Endothelial cell (in vitro differentiated cells): ENCODE data around the gene OR9G1. TPM values are rescaled to one million over a fixed set of nuclear protein-coding genes. Genes with fewer than 3 reads are reported as not detected.
"Not testable (repeated sequence)": the region's sequence is repeated elsewhere in the genome, so short reads cannot be mapped to it uniquely, and the experiment has no call there.

Experiments
- DNase-seq: peaks from one replicate; pipeline ENCODE4 v3.0.0; 2021; ENCODE audit warnings: low spot score
- H3K27ac Mint-ChIP-seq: one replicate; pipeline ENCODE4 v1.8.0; 2021; ENCODE audit warnings: mixed read lengths, inconsistent platforms; ENCODE audit not compliant: unreplicated experiment
- H3K27me3 Mint-ChIP-seq: one replicate; pipeline ENCODE4 v1.8.0; 2021; ENCODE audit warnings: mild to moderate bottlenecking, moderate library complexity, mixed read lengths, inconsistent platforms; ENCODE audit not compliant: unreplicated experiment
- H3K36me3 Mint-ChIP-seq: one replicate; pipeline ENCODE4 v1.8.0; 2021; ENCODE audit warnings: mild to moderate bottlenecking, low read depth, mixed read lengths, inconsistent platforms; ENCODE audit not compliant: unreplicated experiment
- H3K4me1 Mint-ChIP-seq: one replicate; pipeline ENCODE4 v1.8.0; 2021; ENCODE audit warnings: mild to moderate bottlenecking, mixed read lengths, inconsistent platforms; ENCODE audit not compliant: unreplicated experiment
- H3K4me3 Mint-ChIP-seq: one replicate; pipeline ENCODE4 v1.8.0; 2021; ENCODE audit warnings: mild to moderate bottlenecking, mixed read lengths, inconsistent platforms; ENCODE audit not compliant: unreplicated experiment
- H3K9me3 Mint-ChIP-seq: one replicate; pipeline ENCODE4 v1.8.0; 2021; ENCODE audit warnings: mixed read lengths, inconsistent platforms; ENCODE audit not compliant: unreplicated experiment
- CTCF ChIP-seq: fragments of 200-600 bp; sonication (generic); IDR thresholded peaks from one replicate; pipeline ENCODE4 v1.5.0; 2021; ENCODE audit warnings: antibody characterized with exemption; ENCODE audit not compliant: unreplicated experiment
- long read RNA-seq: library from polyadenylated mRNA; unstranded; transcript quantifications from one replicate; pipeline ENCODE4 v2.0.0, GENCODE V29; 2020; ENCODE audit not compliant: unreplicated experiment
- total RNA-seq: library from RNA; stranded (reverse); fragmentation: NEBNext Ultra II Directional; extraction: Animal tissue kit (Norgen Biotek cat#: 25700); gene quantifications from one replicate; pipeline ENCODE4 v1.2.1, GENCODE V29; 2021; ENCODE audit not compliant: unreplicated experiment

Gene OR9G1
- not detected for total RNA-seq
- long read RNA-seq = 0 reads

DNA sequence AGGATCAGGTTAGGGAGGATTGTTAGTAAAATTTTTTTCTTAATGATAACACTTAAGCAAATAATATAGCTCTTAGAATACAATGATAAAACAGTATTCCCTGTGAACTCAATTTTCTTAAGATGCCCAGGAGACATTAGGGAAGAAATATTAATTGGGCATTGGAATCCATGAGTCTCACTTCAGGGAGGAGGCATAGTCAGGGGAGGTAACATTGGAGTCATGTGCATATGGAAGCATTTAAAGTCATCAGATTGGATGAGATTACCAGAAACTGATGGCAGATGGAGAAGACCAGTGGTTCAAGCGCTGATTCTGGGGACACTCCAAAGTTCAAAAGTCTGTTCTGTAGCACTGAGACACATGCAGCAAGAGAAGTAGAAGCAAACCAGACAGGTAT lies at the start of gene OR9G1:
Gene OR9G1, plus strand, starts transcription at position 301 of the 400 bp plus-strand sequence. CDS start 1,293 bp downstream, outside the sequence.
- Mint-ChIP-seq H3K4me1 (no peaks in the 10 kb centered on the region), H3K27me3 (no peaks in the 10 kb centered on the region), H3K27ac (no peak within 1 kb of the TSS), H3K36me3 (no peaks in the 10 kb centered on the region), H3K4me3 (no peak within 1 kb of the TSS), H3K9me3 (no peaks in the 10 kb centered on the region)
- DNase-seq = no peak
- TF ChIP-seq CTCF = no peak

DNA sequence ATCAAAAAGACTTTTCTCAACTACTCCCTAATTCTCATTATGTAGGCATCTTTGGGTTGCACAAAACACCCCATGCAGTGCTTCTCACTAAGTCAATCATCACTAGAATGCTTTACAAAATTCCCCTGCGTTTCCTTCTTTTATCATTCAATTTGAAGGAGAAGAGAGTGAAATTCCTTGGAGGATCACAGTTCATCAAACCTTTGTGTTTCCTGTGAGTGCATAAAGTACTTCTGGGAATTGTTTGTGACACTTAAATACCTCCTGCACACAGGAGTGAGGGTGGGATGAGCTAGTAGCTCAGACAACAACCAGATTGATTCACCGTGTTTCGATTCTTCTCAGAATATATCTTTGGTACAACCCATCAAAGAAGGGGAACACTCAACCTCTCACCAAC lies 39.1 kb upstream of the OR9G1 start:
- Mint-ChIP-seq H3K27ac (no peak overlapping the region), H3K27me3 (no peaks in the 10 kb centered on the region), H3K9me3 (peaks cover 4% of the 10 kb centered on the region), H3K36me3 (no peaks in the 10 kb centered on the region), H3K4me3 (no peak overlapping the region), H3K4me1 (no peaks in the 10 kb centered on the region)
- no peak for TF ChIP-seq CTCF
- DNase-seq = no peak

GRCh38 chr11:56663386-56663785 lies 35.5 kb upstream of the OR9G1 start, which contains the start of gene OR5AR1:
Gene OR5AR1, plus strand, starts transcription at chr11:56663686. Its CDS starts 0 bp downstream, at chr11:56663686.
- H3K27ac Mint-ChIP-seq = no peak within 1 kb of the TSS
- no peaks in the 10 kb centered on the region for H3K27me3 Mint-ChIP-seq
- no peak for DNase-seq
- no peak within 1 kb of the TSS for H3K4me3 Mint-ChIP-seq
- no peaks in the 10 kb centered on the region for H3K9me3 Mint-ChIP-seq
- no peak for TF ChIP-seq CTCF
- no peaks in the 10 kb centered on the region for H3K4me1 Mint-ChIP-seq
- no peaks in the 10 kb centered on the region for H3K36me3 Mint-ChIP-seq

DNA sequence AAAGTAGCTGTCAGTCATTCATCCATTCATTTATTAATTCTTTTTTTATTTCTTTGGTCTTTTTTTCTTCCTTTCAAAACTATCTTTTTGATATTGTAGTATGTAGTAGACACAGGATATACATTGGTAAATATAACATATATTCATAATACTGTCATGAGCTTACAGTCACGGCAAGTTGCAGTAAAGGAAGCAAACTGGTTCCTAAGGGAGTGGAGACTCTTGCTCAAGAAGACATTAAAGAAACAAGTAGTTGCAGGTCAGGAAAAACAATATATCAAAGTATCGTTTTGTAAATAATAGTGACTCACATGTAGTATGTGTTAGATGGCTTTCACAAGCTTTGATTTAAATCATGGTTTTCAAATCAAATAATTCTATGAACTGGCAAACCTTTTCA lies 27.9 kb upstream of the OR9G1 start:
- no peaks in the 10 kb centered on the region for H3K27me3 Mint-ChIP-seq
- H3K4me3 Mint-ChIP-seq = no peak overlapping the region
- no peak for DNase-seq
- no peaks in the 10 kb centered on the region for H3K36me3 Mint-ChIP-seq
- H3K4me1 Mint-ChIP-seq = no peaks in the 10 kb centered on the region
- no peaks in the 10 kb centered on the region for H3K9me3 Mint-ChIP-seq
- no peak overlapping the region for H3K27ac Mint-ChIP-seq
- no peak for TF ChIP-seq CTCF

- no peak for TF ChIP-seq CTCF
- Mint-ChIP-seq H3K4me1 (no peaks in the 10 kb centered on the region), H3K27ac (no peak overlapping the region), H3K27me3 (no peaks in the 10 kb centered on the region), H3K4me3 (no peak overlapping the region), H3K9me3 (no peaks in the 10 kb centered on the region), H3K36me3 (no peaks in the 10 kb centered on the region)
- no peak for DNase-seq
These were observed 10.3 kb upstream of the OR9G1 start for GRCh38 chr11:56688554-56689100.

DNA sequence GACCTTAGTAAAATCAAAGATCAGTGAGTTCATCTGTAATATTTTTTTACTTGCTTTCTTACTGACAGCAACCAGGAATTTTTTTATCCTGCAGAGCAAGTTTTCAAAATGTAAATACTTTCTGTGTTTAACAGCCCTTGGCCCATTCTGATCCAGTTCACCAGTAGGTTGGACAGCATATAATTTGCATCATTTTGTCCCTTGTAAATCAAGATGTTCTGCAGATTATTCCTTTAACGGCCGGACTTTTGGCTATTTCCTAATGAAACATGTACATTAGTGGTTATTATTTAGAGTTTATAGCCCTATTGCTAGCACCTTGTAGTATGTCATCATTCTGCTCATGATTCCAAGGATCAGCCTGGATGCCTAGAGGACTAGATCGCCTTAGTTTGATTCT lies 7.7 kb upstream of the OR9G1 start:
- not testable (repeated sequence) for H3K4me1 Mint-ChIP-seq, H3K27ac Mint-ChIP-seq, H3K27me3 Mint-ChIP-seq, DNase-seq, H3K36me3 Mint-ChIP-seq, H3K4me3 Mint-ChIP-seq, H3K9me3 Mint-ChIP-seq
